Neural cell (in vitro differentiated cells): ENCODE measurements around the gene TCTN1.
A peak's percentile ranks its signal among the peaks of the same experiment; 100 is the strongest.

Experiments used
- CTCF ChIP-seq: fragments of 450-650 bp; IDR thresholded peaks from 2 replicates; pipeline ENCODE4 v1.5.1; 2014; ENCODE audit warnings: antibody characterized with exemption, mild to moderate bottlenecking, moderate library complexity; ENCODE audit not compliant: poor library complexity, severe bottlenecking
- EP300 ChIP-seq: fragments of 450-650 bp; conservative IDR thresholded peaks from 2 replicates; pipeline ENCODE4 v1.6.1; 2014; ENCODE audit warnings: antibody characterized with exemption, mild to moderate bottlenecking, moderate library complexity; ENCODE audit not compliant: poor library complexity, severe bottlenecking
- EZH2 ChIP-seq: fragments of 200-600, 300-800 bp; shearing (Covaris generic), sonication (generic); IDR thresholded peaks from 2 replicates; pipeline ENCODE4 v1.6.1; 2014; ENCODE audit warnings: antibody characterized with exemption, low read length, borderline replicate concordance, mild to moderate bottlenecking; ENCODE audit not compliant: insufficient read depth, poor library complexity, severe bottlenecking
- MXI1 ChIP-seq: fragments of 450-650 bp; conservative IDR thresholded peaks from 2 replicates; pipeline ENCODE4 v1.6.1; 2014; ENCODE audit warnings: antibody characterized with exemption, mild to moderate bottlenecking; ENCODE audit not compliant: poor library complexity, severe bottlenecking
- POLR2AphosphoS5 ChIP-seq: IDR thresholded peaks from 2 replicates; pipeline ENCODE4 v1.6.1; 2012
- RAD21 ChIP-seq: fragments of 450-650 bp; conservative IDR thresholded peaks from 2 replicates; pipeline ENCODE4 v1.6.1; 2014; ENCODE audit warnings: antibody characterized with exemption, mild to moderate bottlenecking, moderate library complexity
- REST ChIP-seq: IDR thresholded peaks from 2 replicates; pipeline ENCODE4 v1.6.1; 2012; ENCODE audit warnings: borderline replicate concordance
- TAF1 ChIP-seq: IDR thresholded peaks from 2 replicates; pipeline ENCODE4 v1.6.1; 2012; ENCODE audit warnings: low read depth

GRCh38 chr12:110658878-110659277 is 44.9 kb downstream of the TCTN1 start:
- TF ChIP-seq EZH2 (no peak), CTCF (no peak), POLR2AphosphoS5 (peak; percentile 97), REST (no peak), TAF1 (no peak), RAD21 (no peak), EP300 (no peak), MXI1 (no peak)
